HEK293T (cell line): ENCODE data around the gene SHISA9.

Experiments used
- ARNT ChIP-seq: fragments of 450-650 bp; IDR thresholded peaks from 2 replicates; pipeline ENCODE4 v1.6.1; 2017; ENCODE audit warnings: mild to moderate bottlenecking
- BHLHE40 ChIP-seq: fragments of 450-650 bp; IDR thresholded peaks from 2 replicates; pipeline ENCODE4 v1.6.1; 2016; ENCODE audit warnings: mild to moderate bottlenecking, moderate library complexity, borderline replicate concordance
- SUZ12 ChIP-seq: fragments of 450-650 bp; IDR thresholded peaks from 2 replicates; pipeline ENCODE4 v1.6.1; 2016; ENCODE audit warnings: mild to moderate bottlenecking
- TARDBP ChIP-seq: fragments of 450-650 bp; IDR thresholded peaks from 2 replicates; pipeline ENCODE4 v1.6.1; 2016

GRCh38 chr16:13269359-13269758 lies 368.0 kb downstream of the SHISA9 start:
- TF ChIP-seq SUZ12 (no peak), ARNT (no peak), BHLHE40 (no peak), TARDBP (no peak)
